HL-60 (cell line): Measurements from ENCODE around the gene TMEM116.

Experiments
- CTCF ChIP-seq: IDR thresholded peaks from one replicate; pipeline ENCODE4 v1.5.1; 2011; ENCODE audit warnings: low read length, control low read depth, inconsistent platforms; ENCODE audit not compliant: insufficient read depth
- GABPA ChIP-seq: IDR thresholded peaks from 2 replicates; pipeline ENCODE4 v1.6.1; 2012; ENCODE audit warnings: low read depth
- POLR2AphosphoS5 ChIP-seq: IDR thresholded peaks from 2 replicates; pipeline ENCODE4 v1.6.1; 2012; ENCODE audit warnings: low read depth
- REST ChIP-seq: IDR thresholded peaks from 2 replicates; pipeline ENCODE4 v1.6.1; 2012; ENCODE audit warnings: low read depth; ENCODE audit not compliant: insufficient replicate concordance
- SPI1 ChIP-seq: IDR thresholded peaks from 2 replicates; pipeline ENCODE4 v1.6.1; 2012; ENCODE audit warnings: low read depth, mild to moderate bottlenecking, borderline replicate concordance

GRCh38 chr12:111984820-111985219 lies 28.1 kb downstream of the TMEM116 start:
- TF ChIP-seq GABPA (no peak), CTCF (no peak), POLR2AphosphoS5 (no peak), REST (no peak), SPI1 (no peak)
